SK-N-SH (cell line): ENCODE measurements around the gene MYLK. TPM values are rescaled to one million over a fixed set of nuclear protein-coding genes. Genes with fewer than 3 reads are reported as not detected.
A peak's percentile ranks its signal among the peaks of the same experiment; 100 is the strongest.

Source experiments
- CTCF ChIA-PET: fragments of 300-600, 350-600 bp; formaldehyde crosslinking; extraction: SDS; loops from one replicate; lab custom pipeline; 2021; lab: Yijun Ruan, JAX
- POLR2A ChIA-PET: fragments of 350-600 bp; sonication (Branson Sonifier 250); formaldehyde crosslinking; extraction: SDS; loops from one replicate; lab custom pipeline; 2020; ENCODE audit warnings: antibody characterized with exemption, inconsistent platforms; lab: Yijun Ruan, JAX
- DNase-seq: peaks from one replicate; pipeline ENCODE4 v3.0.0; 2012
- H2AFZ ChIP-seq: fragments of 200-600 bp; sonication (generic); 2 replicates; pipeline ENCODE4 v1.8.1; 2016; ENCODE audit warnings: antibody characterized with exemption, mild to moderate bottlenecking, low read depth
- H3F3A ChIP-seq: fragments of 200-600 bp; sonication (generic); replicated peaks from 2 replicates; pipeline ENCODE3; 2016; ENCODE audit warnings: antibody characterized with exemption, mild to moderate bottlenecking; ENCODE audit not compliant: insufficient read depth
- H3K27ac ChIP-seq, 2 experiments: fragments of 200-500 bp in 1 of 2; fragments of 200-600 bp in 1 of 2; sonication (Bioruptor generic) in 1 of 2; sonication (generic), shearing (Covaris generic) in 1 of 2; 2 replicates each; pipeline versions ENCODE4 v1.5.1 to v1.6.1; 2014 to 2016; ENCODE audit warnings: low read depth in 2 of 2, inconsistent platforms in 1 of 2, low read length in 1 of 2, mild to moderate bottlenecking in 1 of 2, mixed read lengths in 1 of 2
- H3K27me3 ChIP-seq: fragments of 200-600 bp; sonication (generic), shearing (Covaris generic); 2 replicates; pipeline ENCODE4 v1.6.1; 2016; ENCODE audit warnings: mixed run types; ENCODE audit not compliant: insufficient read depth
- H3K36me3 ChIP-seq, 2 experiments: fragments of 200-500 bp in 1 of 2; fragments of 200-600 bp in 1 of 2; sonication (Bioruptor generic) in 1 of 2; sonication (generic) in 1 of 2; replicated peaks in 1 of 2; 2 replicates each; pipeline versions ENCODE3 to v1.5.1; 2014 to 2016; ENCODE audit warnings: low read length in 1 of 2, mild to moderate bottlenecking in 1 of 2; ENCODE audit not compliant: insufficient read depth in 2 of 2, control insufficient read depth in 1 of 2
- H3K4me1 ChIP-seq, 2 experiments: fragments of 200-500 bp in 1 of 2; fragments of 200-600 bp in 1 of 2; sonication (Bioruptor generic) in 1 of 2; sonication (generic), shearing (Covaris generic) in 1 of 2; 2 replicates each; pipeline versions ENCODE4 v1.5.1 to v1.6.1; 2014 to 2016; ENCODE audit warnings: low read depth in 1 of 2, low read length in 1 of 2, mixed run types in 1 of 2; ENCODE audit not compliant: insufficient read depth in 2 of 2, control insufficient read depth in 1 of 2
- H3K4me2 ChIP-seq: fragments of 200-600 bp; sonication (generic), shearing (Covaris generic); 2 replicates; pipeline ENCODE4 v1.6.1; 2017; ENCODE audit warnings: mixed run types
- H3K4me3 ChIP-seq, 2 experiments: fragments of 200-500 bp in 1 of 2; fragments of 200-600 bp in 1 of 2; sonication (Bioruptor generic) in 1 of 2; sonication (generic), shearing (Covaris generic) in 1 of 2; 2 replicates each; pipeline versions ENCODE4 v1.5.1 to v1.8.1; 2014 to 2016; ENCODE audit warnings: low read depth in 2 of 2, inconsistent platforms in 1 of 2, low read length in 1 of 2, mild to moderate bottlenecking in 1 of 2, mixed read lengths in 1 of 2, moderate library complexity in 1 of 2
- H3K79me2 ChIP-seq: fragments of 200-600 bp; sonication (generic); 2 replicates; pipeline ENCODE4 v1.8.1; 2017; ENCODE audit warnings: mild to moderate bottlenecking; ENCODE audit not compliant: insufficient read depth
- H3K9ac ChIP-seq: fragments of 200-600 bp; sonication (generic); 2 replicates; pipeline ENCODE4 v1.6.1; 2017; ENCODE audit warnings: mixed run types
- H3K9me2 ChIP-seq: fragments of 200-600 bp; sonication (generic); 2 replicates; pipeline ENCODE4 v1.6.1; 2017; ENCODE audit warnings: mixed run types
- H3K9me3 ChIP-seq: fragments of 200-600 bp; sonication (generic); 2 replicates; pipeline ENCODE4 v1.6.1; 2017; ENCODE audit warnings: mixed run types, mild to moderate bottlenecking, moderate library complexity
- H4K20me1 ChIP-seq: fragments of 200-600 bp; sonication (generic); 2 replicates; pipeline ENCODE4 v1.6.1; 2017; ENCODE audit warnings: mild to moderate bottlenecking, mixed run types; ENCODE audit not compliant: insufficient read depth
- CHD2 ChIP-seq: fragments of 150-350 bp; IDR thresholded peaks from 2 replicates; pipeline ENCODE4 v1.6.1; 2018; ENCODE audit warnings: low read length; ENCODE audit not compliant: partially characterized antibody
- ELF1 ChIP-seq: IDR thresholded peaks from 2 replicates; pipeline ENCODE4 v1.4.0; 2012
- EP300 ChIP-seq, 2 experiments: IDR thresholded peaks; 2 replicates each; pipeline versions ENCODE4 v1.4.0 to v1.6.1; 2012; ENCODE audit warnings: borderline replicate concordance in 1 of 2, low read depth in 1 of 2, low read length in 1 of 2
- EZH2phosphoT487 ChIP-seq: fragments of 200-600 bp; sonication (generic); IDR thresholded peaks from 2 replicates; pipeline ENCODE4 v1.6.1; 2017; ENCODE audit warnings: low read depth, mixed run types, mild to moderate bottlenecking, antibody characterized with exemption, moderate library complexity, borderline replicate concordance
- FOSL2 ChIP-seq: IDR thresholded peaks from 2 replicates; pipeline ENCODE4 v1.4.0; 2012; ENCODE audit warnings: low read depth, mild to moderate bottlenecking, moderate library complexity, borderline replicate concordance
- FOXJ3 ChIP-seq: sonication (generic); formaldehyde crosslinking; IDR thresholded peaks from 2 replicates; pipeline ENCODE4 v1.5.1; 2020; ENCODE audit warnings: mild to moderate bottlenecking, missing genetic modification reagents
- FOXM1 ChIP-seq: IDR thresholded peaks from 2 replicates; pipeline ENCODE4 v1.4.0; 2012; ENCODE audit warnings: low read depth, mild to moderate bottlenecking
- GATA2 ChIP-seq: sonication (generic); formaldehyde crosslinking; IDR thresholded peaks from 2 replicates; pipeline ENCODE4 v1.5.0; 2020; ENCODE audit warnings: mild to moderate bottlenecking, missing genetic modification reagents
- IRF3 ChIP-seq: fragments of 150-350 bp; IDR thresholded peaks from 2 replicates; pipeline ENCODE4 v1.6.1; 2016; ENCODE audit warnings: mild to moderate bottlenecking, low read depth, low read length
- JUND ChIP-seq: IDR thresholded peaks from 2 replicates; pipeline ENCODE4 v1.4.0; 2012
- MEF2A ChIP-seq: IDR thresholded peaks from 2 replicates; pipeline ENCODE4 v1.4.0; 2012; ENCODE audit warnings: low read depth, borderline replicate concordance
- MXI1 ChIP-seq: IDR thresholded peaks from 2 replicates; pipeline ENCODE4 v1.6.1; 2012; ENCODE audit warnings: mild to moderate bottlenecking, low read depth, low read length, improper control_type of control experiment
- NFIC ChIP-seq: IDR thresholded peaks from 2 replicates; pipeline ENCODE4 v1.4.0; 2012; ENCODE audit warnings: borderline replicate concordance
- NRF1 ChIP-seq: IDR thresholded peaks from 2 replicates; pipeline ENCODE4 v1.6.1; 2012; ENCODE audit warnings: low read depth, mild to moderate bottlenecking, low read length
- PBX3 ChIP-seq: IDR thresholded peaks from 2 replicates; pipeline ENCODE4; 2012
- POLR2AphosphoS5 ChIP-seq: IDR thresholded peaks from 2 replicates; pipeline ENCODE4 v1.6.1; 2012; ENCODE audit warnings: low read depth, low read length
- RAD21 ChIP-seq: IDR thresholded peaks from 2 replicates; pipeline ENCODE4 v1.6.1; 2012; ENCODE audit warnings: mild to moderate bottlenecking, low read length
- RCOR1 ChIP-seq: fragments of 150-350 bp; IDR thresholded peaks from 2 replicates; pipeline ENCODE4 v1.6.1; 2017; ENCODE audit warnings: antibody characterized with exemption, low read length
- RFX5 ChIP-seq: IDR thresholded peaks from 2 replicates; pipeline ENCODE4 v1.6.1; 2012; ENCODE audit warnings: mild to moderate bottlenecking, improper control_type of control experiment, low read length
- RXRA ChIP-seq: IDR thresholded peaks from 2 replicates; pipeline ENCODE4 v1.4.0; 2012; ENCODE audit warnings: low read depth, mild to moderate bottlenecking, borderline replicate concordance
- SIN3A ChIP-seq: IDR thresholded peaks from 2 replicates; pipeline ENCODE4 v1.6.1; 2012; ENCODE audit warnings: low read depth, mild to moderate bottlenecking, low read length, moderate library complexity, borderline replicate concordance
- SMC3 ChIP-seq: IDR thresholded peaks from 2 replicates; pipeline ENCODE4 v1.6.1; 2012; ENCODE audit warnings: low read depth, low read length, improper control_type of control experiment
- TAF1 ChIP-seq: IDR thresholded peaks from 2 replicates; pipeline ENCODE4 v1.6.1; 2012; ENCODE audit warnings: low read depth, mild to moderate bottlenecking, low read length, moderate library complexity, borderline replicate concordance
- TCF12 ChIP-seq: IDR thresholded peaks from 2 replicates; pipeline ENCODE4 v1.4.0; 2012
- YY1 ChIP-seq: IDR thresholded peaks from 2 replicates; pipeline ENCODE4 v1.4.0; 2012; ENCODE audit warnings: low read depth, mild to moderate bottlenecking
- WGBS: methylation state at CpG from one replicate; pipeline ENCODE4 v1.1.6; 2017; ENCODE audit warnings: low lambda C conversion rate; 5-methylcytosine and 5-hydroxymethylcytosine counted together
- polyA plus RNA-seq, 3 experiments: library from polyadenylated mRNA; depleted of rRNA; stranded (reverse); fragments of >200 nt; gene quantifications; 2 replicates each; pipeline ENCODE4 v1.2.3, GENCODE V29; 2012
- TF ChIP-seq, protein P1 (sequence below): fragments of 200-600 bp; sonication (generic); IDR thresholded peaks from 2 replicates; pipeline ENCODE4 v1.6.1; 2017; ENCODE audit warnings: antibody characterized with exemption, mild to moderate bottlenecking, moderate library complexity

Gene MYLK
- polyA plus RNA-seq, 1 of the 3 experiments (the other 2 are of a cell fraction): 272 TPM

DNA sequence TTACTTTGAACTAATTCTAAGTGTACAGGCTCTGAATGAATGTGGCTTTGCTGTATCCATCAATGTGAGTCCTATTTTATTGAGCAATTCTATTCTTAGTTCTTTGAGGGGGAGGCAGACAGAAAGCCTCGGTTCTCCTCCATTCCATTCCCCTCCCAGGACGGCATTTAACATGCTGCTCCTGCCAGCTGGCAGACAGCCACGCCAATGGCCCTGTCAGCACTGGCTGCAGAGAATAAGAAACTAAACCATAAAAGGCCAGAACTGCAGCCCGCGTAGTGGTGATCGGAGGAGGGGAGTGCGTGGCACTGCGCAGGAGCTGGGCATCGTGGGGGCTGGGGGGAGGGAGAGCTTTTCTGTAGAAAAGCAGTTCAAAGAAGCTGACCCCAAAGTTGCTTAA is 223.2 kb downstream of the MYLK start (continued):
- TF ChIP-seq RFX5: no peak
- TF ChIP-seq, protein P1, sequence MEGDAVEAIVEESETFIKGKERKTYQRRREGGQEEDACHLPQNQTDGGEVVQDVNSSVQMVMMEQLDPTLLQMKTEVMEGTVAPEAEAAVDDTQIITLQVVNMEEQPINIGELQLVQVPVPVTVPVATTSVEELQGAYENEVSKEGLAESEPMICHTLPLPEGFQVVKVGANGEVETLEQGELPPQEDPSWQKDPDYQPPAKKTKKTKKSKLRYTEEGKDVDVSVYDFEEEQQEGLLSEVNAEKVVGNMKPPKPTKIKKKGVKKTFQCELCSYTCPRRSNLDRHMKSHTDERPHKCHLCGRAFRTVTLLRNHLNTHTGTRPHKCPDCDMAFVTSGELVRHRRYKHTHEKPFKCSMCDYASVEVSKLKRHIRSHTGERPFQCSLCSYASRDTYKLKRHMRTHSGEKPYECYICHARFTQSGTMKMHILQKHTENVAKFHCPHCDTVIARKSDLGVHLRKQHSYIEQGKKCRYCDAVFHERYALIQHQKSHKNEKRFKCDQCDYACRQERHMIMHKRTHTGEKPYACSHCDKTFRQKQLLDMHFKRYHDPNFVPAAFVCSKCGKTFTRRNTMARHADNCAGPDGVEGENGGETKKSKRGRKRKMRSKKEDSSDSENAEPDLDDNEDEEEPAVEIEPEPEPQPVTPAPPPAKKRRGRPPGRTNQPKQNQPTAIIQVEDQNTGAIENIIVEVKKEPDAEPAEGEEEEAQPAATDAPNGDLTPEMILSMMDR: no peak
- 0 out of 2 replicates have a peak, but pooled peaks have one; percentile 77 for TF ChIP-seq SIN3A
- TF ChIP-seq YY1: 0 out of 2 replicates have a peak, but pooled peaks have one; percentile 17
- TF ChIP-seq EP300 (IDR thresholded peaks at IDR 0.05; ENCODE audit: borderline replicate concordance in 1 of 2, low read depth in 1 of 2, low read length in 1 of 2): peak; percentile 57 to 90; a peak in 3 of 4 replicates
- peak; percentile 29; the same call in 1 of the 2 replicates for TF ChIP-seq JUND
- TF ChIP-seq FOXJ3 (CRISPR knock-in tag): no peak
- TF ChIP-seq ELF1: no peak
- TF ChIP-seq TCF12: peak; percentile 84
- TF ChIP-seq NFIC: peak; percentile 99
- no peak; the same call in 1 of the 2 replicates for TF ChIP-seq RCOR1
- no peak for TF ChIP-seq GATA2
- no peak; the same call in 1 of the 2 replicates for TF ChIP-seq RAD21
- peak; percentile 33; the same call in 1 of the 2 replicates for TF ChIP-seq FOSL2
- peak; percentile 2; the same call in 1 of the 2 replicates for TF ChIP-seq SMC3
- TF ChIP-seq EZH2phosphoT487: no peak
- TF ChIP-seq PBX3: peak; percentile 80
- TF ChIP-seq MXI1: peak; percentile 78
- peak; percentile 82; the same call in 1 of the 2 replicates for TF ChIP-seq MEF2A
- peak; percentile 72; the same call in 1 of the 2 replicates for TF ChIP-seq FOXM1
- no peak for TF ChIP-seq TAF1

DNA sequence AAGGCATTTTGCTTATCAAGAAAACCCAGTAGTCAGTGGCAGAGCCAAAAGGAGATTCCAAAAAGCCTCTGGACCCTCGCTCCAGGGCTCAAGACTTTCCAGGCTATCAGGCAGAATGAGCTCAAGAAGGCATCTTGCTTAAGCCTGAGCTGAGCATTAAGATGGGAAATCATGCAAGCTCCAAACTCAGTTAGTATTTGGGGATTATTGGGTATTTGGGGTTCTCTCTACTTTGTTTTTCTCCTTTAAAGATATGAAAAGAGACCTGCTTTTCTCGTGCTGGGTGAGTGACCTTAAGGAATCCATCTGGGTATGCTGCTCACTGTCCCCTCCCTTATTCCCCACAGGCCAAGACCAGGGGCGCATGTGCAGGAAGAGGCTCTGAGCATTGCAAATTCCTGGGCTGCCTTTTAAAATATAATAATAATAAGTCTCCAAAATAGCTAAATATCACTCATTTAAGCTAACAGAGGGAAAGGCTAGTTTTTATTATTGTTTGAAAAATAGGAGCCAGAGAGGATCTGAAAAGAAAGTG is 223.9 kb downstream of the MYLK start:
- POLR2A ChIA-PET: no interaction called here
- Histone ChIP-seq H3K4me1 (peaks cover 33 to 38% of the 10 kb centered on the region in 2 experiments), H3K36me3 (peaks cover 69 to 78% of the 10 kb centered on the region in 2 experiments), H4K20me1 (no peaks in the 10 kb centered on the region), H3F3A (peaks cover 30% of the 10 kb centered on the region), H3K4me3 (no peak overlapping the region), H3K79me2 (peaks cover 11% of the 10 kb centered on the region; the same call in 1 of the 2 replicates), H3K9me3 (no peaks in the 10 kb centered on the region), H2AFZ (no peak overlapping the region), H3K27me3 (no peaks in the 10 kb centered on the region), H3K4me2 (peak overlapping the region; percentile 47; the same call in 1 of the 2 replicates), H3K9me2 (no peaks in the 10 kb centered on the region), H3K27ac (peak overlapping the region; percentile 73 to 80), H3K9ac (no peak overlapping the region)
- 79% methylated on average over 3 of the region's 3 CpGs for WGBS
- no peak for DNase-seq
- CTCF ChIA-PET: interaction anchor here (0.8 to 3.6 kb wide), 9 partner anchors 8 to 63 kb away, joined by 3 to 28 read pairs (median 5); no protein-coding TSS in a partner anchor
- no peak for TF ChIP-seq PBX3
- no peak for TF ChIP-seq NFIC
- no peak for TF ChIP-seq SMC3
- no peak for TF ChIP-seq NRF1
- no peak for TF ChIP-seq POLR2AphosphoS5
- no peak for TF ChIP-seq SIN3A
- TF ChIP-seq YY1: no peak
- no peak for TF ChIP-seq FOSL2
- TF ChIP-seq TCF12: no peak
- no peak for TF ChIP-seq MXI1
- TF ChIP-seq MEF2A: no peak
- TF ChIP-seq FOXM1: no peak
- TF ChIP-seq CHD2: no peak
- no peak for TF ChIP-seq RAD21
- no peak for TF ChIP-seq IRF3
- no peak for TF ChIP-seq RXRA
- TF ChIP-seq RCOR1: no peak
- no peak for TF ChIP-seq ELF1
